GM18507 (cell line): ENCODE measurements around the gene FOXO3.

Experiments
- DNase-seq: peaks from one replicate; pipeline ENCODE4 v3.0.0; 2011; ENCODE audit warnings: low read depth; ENCODE audit not compliant: insufficient read length; ENCODE audit errors: extremely low spot score
- FAIRE-seq: peaks from 2 replicates; lab custom pipeline; 2011; peaks lifted over from hg19 to GRCh38; lab: Jason Lieb, UNC

FOXO3 gene

DNA sequence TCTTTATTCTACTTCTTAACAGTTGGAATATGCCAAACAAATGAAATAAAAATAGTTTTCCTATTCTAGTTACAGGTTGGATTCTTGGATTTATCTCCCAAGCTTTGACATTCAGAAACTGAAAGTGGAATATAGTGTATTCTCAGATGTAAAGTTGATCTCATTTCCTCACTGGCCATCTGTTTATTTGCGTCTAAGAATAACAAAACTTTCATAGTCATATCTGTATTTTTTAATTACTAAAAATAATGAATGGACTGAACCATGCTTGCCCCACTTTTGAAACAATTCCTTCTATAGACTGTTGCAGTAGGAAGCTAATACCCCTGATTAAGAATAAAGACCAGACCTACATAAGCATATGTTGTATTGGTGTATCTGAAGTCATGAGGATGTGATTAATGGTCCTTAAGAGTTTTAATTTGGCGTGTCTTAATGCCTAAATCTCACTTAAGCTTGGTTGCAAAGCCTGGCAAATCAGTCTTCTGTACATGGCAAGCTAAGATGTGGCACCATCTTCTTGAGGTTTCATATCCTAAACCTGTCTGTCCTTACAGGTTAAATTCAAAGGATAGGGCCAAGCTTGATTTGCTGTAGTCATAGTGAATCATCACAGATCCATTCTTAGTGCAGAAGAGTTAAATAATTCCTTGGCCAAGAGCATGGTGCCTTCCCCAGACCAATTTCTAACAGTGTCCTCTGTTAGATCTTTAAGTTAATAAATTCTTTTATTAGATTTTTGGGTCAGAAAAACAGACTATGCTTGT, 58.9 kb downstream of the FOXO3 start:
- FAIRE-seq (no peak), DNase-seq (no peak)

- no peak for FAIRE-seq
These were observed 60.4 kb downstream of the FOXO3 start for GRCh38 chr6:108621117-108621516.

DNA sequence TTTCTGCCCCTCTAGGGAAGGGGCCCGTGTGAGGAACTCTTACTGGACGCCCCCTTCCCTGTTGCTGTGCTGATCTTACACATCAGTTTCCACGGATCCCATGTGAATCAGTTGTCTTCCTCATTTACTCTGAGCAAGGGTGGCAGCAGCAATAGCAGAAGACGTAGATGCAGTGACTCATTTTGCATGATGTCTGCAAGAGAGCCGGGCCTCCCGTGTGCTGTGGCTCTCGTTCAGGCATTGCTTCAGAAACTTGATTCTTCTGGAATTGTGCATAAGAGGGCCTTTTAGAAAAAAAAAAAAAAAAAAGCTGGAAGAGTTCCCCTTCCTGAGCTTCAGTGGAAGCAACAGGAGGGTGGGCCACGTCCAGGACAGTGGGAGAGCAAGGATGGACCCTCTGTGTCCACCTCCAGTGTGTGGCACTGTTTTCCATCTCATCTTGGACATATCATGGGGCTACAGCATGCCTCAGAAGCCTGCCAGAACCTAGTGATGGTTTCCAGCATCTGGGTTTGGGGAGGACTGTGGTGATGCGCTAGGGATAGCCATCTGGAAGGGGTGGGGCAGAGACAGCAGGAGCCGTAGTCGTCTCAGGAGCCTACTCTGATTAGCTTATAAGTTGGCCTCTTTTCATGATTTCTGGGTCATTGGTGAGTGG, 62.1 kb downstream of the FOXO3 start:
- DNase-seq (no peak), FAIRE-seq (no peak)

More at GRCh38 chr6:108621117-108621516, 60.4 kb downstream of the FOXO3 start:
- no peak for DNase-seq

DNA sequence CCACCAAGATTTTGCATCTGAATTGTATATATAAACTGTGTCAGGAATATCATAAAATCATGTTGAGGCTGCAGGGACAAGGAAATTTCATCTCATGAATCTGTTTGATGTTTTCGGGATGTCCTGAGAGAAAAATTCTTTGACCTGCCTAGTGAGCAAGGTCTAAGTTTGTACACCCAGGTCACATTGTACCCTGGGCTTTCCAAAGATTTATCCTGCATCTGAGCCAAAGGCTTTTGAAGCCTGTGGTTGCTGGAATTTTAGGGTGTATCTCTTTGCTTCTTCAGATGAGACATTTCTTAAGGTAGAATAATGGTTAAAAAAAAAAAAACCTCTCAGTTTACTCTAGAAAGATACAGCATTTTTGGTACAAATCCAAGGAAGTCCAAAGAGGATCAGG, 63.3 kb downstream of the FOXO3 start:
- no peak for FAIRE-seq

DNA sequence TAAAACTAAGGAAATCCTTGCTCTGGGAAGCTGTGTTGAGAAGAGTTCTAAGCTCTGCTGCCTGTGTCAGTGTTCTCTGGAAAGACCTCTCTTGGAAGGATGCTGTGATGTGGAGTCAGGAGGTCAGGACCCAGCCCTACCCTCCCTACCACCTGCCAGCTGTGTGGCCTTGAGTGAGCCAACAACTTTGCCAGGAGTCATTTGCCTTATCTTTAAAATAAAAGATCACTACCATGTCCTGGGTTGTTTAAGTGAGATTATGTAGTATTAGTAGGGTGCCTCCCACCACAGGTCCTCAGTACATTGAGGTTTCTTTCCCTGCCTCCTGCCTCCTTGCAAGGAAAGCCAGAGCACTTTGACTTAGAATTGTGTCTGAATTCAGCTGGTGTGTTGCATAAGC, 64.9 kb downstream of the FOXO3 start:
- no peak for DNase-seq

More for the DNA sequence above, 63.3 kb downstream of the FOXO3 start:
- no peak for DNase-seq

DNA sequence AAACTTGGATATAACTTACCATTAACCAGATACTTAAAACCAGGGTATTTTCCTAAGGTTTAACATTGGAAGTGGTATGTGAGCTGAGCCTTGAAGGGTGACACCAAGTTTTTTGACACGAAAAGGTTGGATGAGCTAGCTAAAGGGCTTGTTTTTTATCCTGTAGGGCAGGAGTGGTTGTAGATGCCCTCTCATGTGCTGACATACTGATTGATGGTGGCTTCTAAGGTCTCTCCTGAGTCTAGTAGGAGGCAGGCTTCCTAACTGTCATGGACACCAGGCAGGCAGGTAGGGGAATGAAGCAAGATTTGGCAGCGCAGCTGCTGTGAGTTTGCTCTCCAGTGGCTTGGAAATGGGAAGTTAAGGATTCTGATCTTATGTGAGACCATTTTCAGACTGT, 66.1 kb downstream of the FOXO3 start:
- FAIRE-seq (no peak), DNase-seq (no peak)

More for the DNA sequence above, 64.9 kb downstream of the FOXO3 start:
- no peak for FAIRE-seq

DNA sequence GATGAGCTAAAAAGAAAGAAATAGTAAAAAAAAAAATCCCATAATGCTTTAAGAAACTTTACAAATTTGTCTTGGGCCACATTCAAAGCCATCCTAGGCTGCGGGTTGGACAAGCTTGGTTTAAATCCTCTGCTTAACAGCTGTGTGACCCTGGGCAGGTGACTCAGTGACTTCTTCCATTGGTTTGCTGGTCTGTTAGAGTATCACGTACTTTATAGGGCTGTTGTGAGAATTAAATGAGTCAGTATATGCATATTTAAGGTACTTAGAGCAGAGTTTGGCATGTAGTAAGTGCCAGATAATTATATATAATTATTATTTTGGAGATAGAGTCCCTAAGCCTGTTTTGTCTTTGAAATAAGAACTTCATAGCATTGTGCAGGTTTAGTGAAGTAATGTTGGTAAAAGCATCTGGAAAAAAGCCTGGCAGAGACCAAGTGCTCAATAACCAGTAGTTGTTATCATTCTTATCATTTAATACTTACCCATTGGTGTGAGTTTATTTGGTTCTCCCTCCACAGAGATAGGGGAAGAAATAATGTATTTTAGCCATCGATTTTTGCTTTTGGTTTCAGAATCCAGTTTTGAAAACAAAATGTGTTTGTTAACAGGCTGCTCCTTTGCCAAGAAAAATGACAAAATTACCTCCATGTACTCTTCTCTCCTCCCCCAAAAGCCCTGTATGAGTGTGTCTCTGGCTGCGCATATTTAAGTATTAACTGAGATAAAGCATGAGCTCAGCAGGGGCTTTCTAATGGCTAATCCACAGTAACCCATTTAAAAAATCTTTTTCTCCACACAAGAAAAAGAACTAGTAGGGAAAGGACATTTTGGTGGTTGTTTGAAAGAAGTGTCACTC, 67.2 kb downstream of the FOXO3 start:
- FAIRE-seq (no peak), DNase-seq (no peak)

GRCh38 chr6:108630050-108630714, 69.5 kb downstream of the FOXO3 start:
- no peak for FAIRE-seq
- no peak for DNase-seq

GRCh38 chr6:108632441-108632840, 71.7 kb downstream of the FOXO3 start:
- DNase-seq (no peak), FAIRE-seq (no peak)

- FAIRE-seq, result no peak
- no peak for DNase-seq
These were observed 72.7 kb downstream of the FOXO3 start for GRCh38 chr6:108633436-108633835.

GRCh38 chr6:108635505-108636226, 74.9 kb downstream of the FOXO3 start:
- DNase-seq (no peak), FAIRE-seq (no peak)

DNA sequence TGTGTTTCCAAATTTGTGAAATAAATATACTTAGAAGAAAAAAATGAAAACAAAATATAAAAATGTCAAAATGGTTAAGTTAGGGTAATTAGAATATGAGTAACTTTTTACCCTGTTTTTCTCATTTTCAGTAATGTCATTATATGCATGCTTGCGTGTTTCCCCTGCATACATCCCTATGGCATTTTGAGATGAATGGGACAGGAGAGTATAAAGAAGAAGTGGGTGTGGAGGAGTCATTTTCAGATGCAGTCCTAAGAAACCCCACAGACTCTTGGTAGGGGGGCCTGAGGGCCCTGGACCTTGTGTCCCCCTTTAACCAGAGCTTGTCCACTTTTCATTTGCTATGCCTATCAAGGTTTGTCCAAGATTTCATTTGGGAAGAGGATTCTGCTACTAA, 77.2 kb downstream of the FOXO3 start:
- no peak for DNase-seq

GRCh38 chr6:108638993-108639392, 78.3 kb downstream of the FOXO3 start:
- no peak for FAIRE-seq
- DNase-seq, result no peak

More for the DNA sequence above, 77.2 kb downstream of the FOXO3 start:
- no peak for FAIRE-seq

DNA sequence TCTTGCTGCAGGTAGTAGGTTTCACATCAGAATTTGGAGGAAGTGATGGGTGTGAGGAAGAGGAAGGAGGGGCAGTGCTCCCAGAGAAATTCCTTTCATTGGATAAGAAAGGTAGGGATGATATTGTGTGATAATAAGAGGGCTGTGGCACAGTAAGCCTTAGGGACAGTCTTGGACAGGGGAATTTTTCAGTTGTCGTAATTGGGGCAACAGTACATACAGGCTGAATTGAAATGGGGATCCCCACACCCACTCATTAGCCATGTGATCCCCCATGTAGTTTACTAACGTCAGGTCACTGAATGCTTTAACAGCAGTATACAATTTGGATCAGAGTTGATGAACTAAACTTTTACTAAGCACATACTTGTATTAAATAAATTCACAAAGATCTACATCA, 79.4 kb downstream of the FOXO3 start:
- FAIRE-seq (no peak), DNase-seq (no peak)

- DNase-seq (no peak), FAIRE-seq (no peak)
These were observed 82.5 kb downstream of the FOXO3 start for GRCh38 chr6:108643184-108643583.

DNA sequence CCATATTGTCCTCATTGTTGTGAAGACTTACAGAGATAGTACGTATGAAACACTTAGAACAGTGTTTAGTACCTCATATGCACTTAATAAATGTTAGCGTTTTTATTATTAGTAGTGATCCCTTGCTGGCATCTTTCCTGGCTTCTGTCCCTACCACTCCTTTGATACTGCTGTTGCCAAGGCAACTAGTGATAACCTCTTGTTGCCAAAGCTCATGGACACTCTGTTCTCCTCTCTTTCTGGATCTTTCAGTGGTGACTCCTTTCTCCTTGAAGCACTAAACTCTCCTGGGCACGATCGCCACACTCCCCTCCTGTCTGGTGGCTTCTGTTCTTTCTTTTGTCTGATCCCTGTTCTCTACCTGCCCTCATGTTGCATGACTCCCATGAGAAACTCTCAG, 83.5 kb downstream of the FOXO3 start:
- FAIRE-seq, result no peak
- no peak for DNase-seq

DNA sequence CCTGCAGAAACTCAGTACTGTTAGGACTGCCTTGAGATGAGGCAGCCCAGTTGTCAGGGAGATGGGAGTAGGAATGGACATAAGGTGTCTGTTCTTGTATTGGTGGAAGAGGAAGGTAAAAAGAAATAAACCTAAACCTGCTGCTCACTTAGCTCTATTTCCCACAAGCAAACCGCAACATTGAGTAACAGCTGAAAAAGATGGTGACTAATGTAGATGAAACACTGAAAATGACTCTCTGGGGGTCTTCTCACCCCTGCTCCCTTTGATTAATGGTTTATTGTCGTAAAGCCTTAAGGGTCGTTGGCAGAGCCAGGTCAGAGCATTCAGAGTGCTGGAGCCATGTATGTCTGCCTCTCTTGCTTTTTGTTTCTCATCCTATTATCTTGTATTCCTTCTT, 87.5 kb downstream of the FOXO3 start:
- no peak for DNase-seq
- no peak for FAIRE-seq

DNA sequence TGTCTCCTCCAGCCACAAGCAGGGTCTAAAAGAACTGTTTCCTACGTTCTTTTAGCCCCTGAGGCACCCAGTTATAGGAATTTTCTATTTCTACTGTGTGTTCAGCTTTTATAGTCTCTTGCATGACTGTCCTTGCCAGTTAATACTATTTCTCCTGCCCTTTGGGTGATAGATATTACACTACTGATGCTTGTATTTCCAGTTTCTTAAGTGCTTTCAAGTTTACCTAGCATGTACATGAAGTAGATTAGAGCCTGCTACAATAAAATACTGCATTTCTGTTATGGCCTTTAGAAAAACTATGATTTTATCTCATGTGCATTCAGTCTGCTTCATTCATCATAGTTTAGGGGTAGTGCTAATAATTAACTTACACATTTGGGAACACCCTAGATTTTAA, 89.6 kb downstream of the FOXO3 start:
- no peak for FAIRE-seq
- DNase-seq, result no peak

DNA sequence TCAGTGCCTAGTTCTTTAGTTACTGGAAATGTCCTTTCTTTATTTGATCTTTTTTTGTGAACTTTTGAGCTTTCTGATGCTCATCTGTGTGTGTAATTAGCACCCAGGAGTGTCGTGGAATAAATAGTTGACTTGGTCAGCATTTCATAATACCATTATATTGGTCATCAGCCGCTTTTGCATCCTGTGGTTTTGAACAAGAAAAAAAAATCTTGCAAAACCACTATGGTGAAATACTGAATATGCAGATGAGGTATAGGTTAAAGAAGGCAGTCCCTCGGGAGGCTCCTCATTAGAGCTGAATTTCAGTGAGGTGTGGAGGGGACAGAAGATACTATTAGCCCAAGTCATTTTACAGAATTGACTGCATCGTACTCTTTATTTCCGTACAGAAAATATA, 90.1 kb downstream of the FOXO3 start:
- FAIRE-seq, result no peak
- no peak for DNase-seq
